Ascending aorta (tissue), 2 donors: Measurements from ENCODE around the gene ANTXR1. TPM values are rescaled to one million over a fixed set of nuclear protein-coding genes. Genes with fewer than 3 reads are reported as not detected.

ENCODE experiments used
- DNase-seq, 2 donors: peaks; one replicate each; pipeline ENCODE4 v3.0.0-alpha.2; 2019; ENCODE audit warnings: low spot score in 2 of 2
- H3K27ac ChIP-seq, 2 donors: fragments of 200-600 bp; sonication (generic); one replicate each; pipeline ENCODE4 v1.5.1; 2016 to 2017; ENCODE audit warnings: mild to moderate bottlenecking in 1 of 2
- H3K27me3 ChIP-seq: fragments of 200-600 bp; sonication (generic); one replicate; pipeline ENCODE4 v1.5.1; 2017
- H3K36me3 ChIP-seq, 2 donors: fragments of 200-600 bp; sonication (generic); one replicate each; pipeline ENCODE4 v1.5.1; 2016
- H3K4me1 ChIP-seq, 2 donors: fragments of 200-600 bp; sonication (generic); one replicate each; pipeline ENCODE4 v1.5.1; 2016 to 2017; ENCODE audit warnings: mild to moderate bottlenecking in 1 of 2
- H3K4me3 ChIP-seq, 2 donors: fragments of 200-600 bp; sonication (generic); one replicate each; pipeline ENCODE4 v1.5.1; 2016 to 2017; ENCODE audit warnings: mild to moderate bottlenecking in 1 of 2
- H3K9me3 ChIP-seq, 2 donors: fragments of 200-600 bp; sonication (generic); one replicate each; pipeline ENCODE4 v1.5.1; 2016
- intact Hi-C: fragments of 100-400 bp; cut with DNase I; formaldehyde crosslinking; loops from one replicate; pipeline ENCODE4 v1.15.1; 2023
- total RNA-seq: library from RNA; depleted of rRNA; stranded (reverse); fragments of >200 nt; gene quantifications from one replicate; pipeline ENCODE4 v1.1.0, GENCODE V29; 2016
- TF ChIP-seq, protein P1 (sequence below), 3 experiments: fragments of 200-600 bp in 2 of 3; fragments of 450-650 bp in 1 of 3; sonication (generic) in 2 of 3; IDR thresholded peaks; one replicate each; pipeline ENCODE4 v1.5.1; 2016 to 2019; ENCODE audit warnings: antibody characterized with exemption in 3 of 3, mild to moderate bottlenecking in 1 of 3, moderate library complexity in 1 of 3

ANTXR1 gene
- total RNA-seq, 1 donor from 2014 or later: 90.3 TPM

- no peak overlapping the region for H3K27ac ChIP-seq
- peaks cover under 1 to 13% of the 10 kb centered on the region in 2 donors for H3K4me1 ChIP-seq
- DNase-seq: no peak
- no peak overlapping the region for H3K4me3 ChIP-seq
- intact Hi-C loops: no loop called here
- H3K36me3 ChIP-seq: peaks cover 16 to 21% of the 10 kb centered on the region in 2 donors
- no peaks in the 10 kb centered on the region for H3K27me3 ChIP-seq
- TF ChIP-seq, protein P1, sequence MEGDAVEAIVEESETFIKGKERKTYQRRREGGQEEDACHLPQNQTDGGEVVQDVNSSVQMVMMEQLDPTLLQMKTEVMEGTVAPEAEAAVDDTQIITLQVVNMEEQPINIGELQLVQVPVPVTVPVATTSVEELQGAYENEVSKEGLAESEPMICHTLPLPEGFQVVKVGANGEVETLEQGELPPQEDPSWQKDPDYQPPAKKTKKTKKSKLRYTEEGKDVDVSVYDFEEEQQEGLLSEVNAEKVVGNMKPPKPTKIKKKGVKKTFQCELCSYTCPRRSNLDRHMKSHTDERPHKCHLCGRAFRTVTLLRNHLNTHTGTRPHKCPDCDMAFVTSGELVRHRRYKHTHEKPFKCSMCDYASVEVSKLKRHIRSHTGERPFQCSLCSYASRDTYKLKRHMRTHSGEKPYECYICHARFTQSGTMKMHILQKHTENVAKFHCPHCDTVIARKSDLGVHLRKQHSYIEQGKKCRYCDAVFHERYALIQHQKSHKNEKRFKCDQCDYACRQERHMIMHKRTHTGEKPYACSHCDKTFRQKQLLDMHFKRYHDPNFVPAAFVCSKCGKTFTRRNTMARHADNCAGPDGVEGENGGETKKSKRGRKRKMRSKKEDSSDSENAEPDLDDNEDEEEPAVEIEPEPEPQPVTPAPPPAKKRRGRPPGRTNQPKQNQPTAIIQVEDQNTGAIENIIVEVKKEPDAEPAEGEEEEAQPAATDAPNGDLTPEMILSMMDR (IDR thresholded peaks at IDR 0.05): no peak
- H3K9me3 ChIP-seq: no peaks in the 10 kb centered on the region
Observed at GRCh38 chr2:69248232-69248631, 235.3 kb downstream of the ANTXR1 start.

- TF ChIP-seq, protein P1 (IDR thresholded peaks at IDR 0.05): no peak
- no peak overlapping the region for H3K27ac ChIP-seq
- intact Hi-C loops: no loop called here
- no peaks in the 10 kb centered on the region for H3K27me3 ChIP-seq
- H3K36me3 ChIP-seq: peaks cover 13 to 14% of the 10 kb centered on the region in 2 donors
- DNase-seq: no peak
- H3K4me3 ChIP-seq: no peak overlapping the region
- no peaks in the 10 kb centered on the region for H3K9me3 ChIP-seq
- peaks cover 4 to 19% of the 10 kb centered on the region in 2 donors for H3K4me1 ChIP-seq
Observed at GRCh38 chr2:69250981-69251380, 238.0 kb downstream of the ANTXR1 start.

DNA sequence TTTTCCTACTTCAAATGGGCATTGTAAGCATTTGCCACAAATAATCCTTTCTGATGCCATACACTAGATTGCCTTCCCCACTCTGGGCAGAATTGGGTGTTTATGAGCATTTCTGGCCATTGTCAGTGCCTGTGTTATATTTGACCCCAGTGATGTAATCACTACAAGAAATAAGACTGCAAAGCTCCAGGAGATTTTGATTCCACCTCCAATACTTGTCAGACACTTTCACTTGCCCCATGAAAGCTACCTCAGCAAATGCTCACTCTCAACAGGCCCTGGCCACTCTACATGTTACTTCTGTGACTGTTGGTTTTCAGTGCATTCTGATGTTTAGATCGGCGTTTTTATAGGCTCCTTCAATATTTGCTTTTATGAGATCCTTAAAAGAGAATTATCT lies 239.0 kb downstream of the ANTXR1 start:
- Histone ChIP-seq H3K4me1 (peaks cover 4 to 19% of the 10 kb centered on the region in 2 donors), H3K9me3 (no peaks in the 10 kb centered on the region), H3K4me3 (no peak overlapping the region), H3K27ac (peak overlapping the region in 1 of 2 donors; percentile 78), H3K36me3 (peaks cover 5 to 8% of the 10 kb centered on the region in 2 donors), H3K27me3 (no peaks in the 10 kb centered on the region)
- TF ChIP-seq, protein P1 (IDR thresholded peaks at IDR 0.05): no peak
- no peak for DNase-seq
- intact Hi-C loops: no loop called here

- DNase-seq: no peak
- Histone ChIP-seq H3K36me3 (no peaks in the 10 kb centered on the region), H3K4me3 (no peak overlapping the region), H3K9me3 (no peaks in the 10 kb centered on the region), H3K4me1 (peaks cover 4 to 19% of the 10 kb centered on the region in 2 donors), H3K27me3 (no peaks in the 10 kb centered on the region), H3K27ac (peak overlapping the region; percentile 44 to 78)
- TF ChIP-seq, protein P1 (IDR thresholded peaks at IDR 0.05): no peak
- intact Hi-C loops: no loop called here
Observed at GRCh38 chr2:69253112-69253511, 240.1 kb downstream of the ANTXR1 start.

- Histone ChIP-seq H3K4me3 (no peak overlapping the region), H3K4me1 (peaks cover 4 to 19% of the 10 kb centered on the region in 2 donors), H3K36me3 (no peaks in the 10 kb centered on the region), H3K27me3 (no peaks in the 10 kb centered on the region), H3K9me3 (no peaks in the 10 kb centered on the region), H3K27ac (peak overlapping the region; percentile 44 to 78)
- TF ChIP-seq, protein P1 (IDR thresholded peaks at IDR 0.05): no peak
- intact Hi-C loops: no loop called here
- DNase-seq: peak in 1 of 2 donors; percentile 89
Observed at GRCh38 chr2:69253611-69254301, 240.8 kb downstream of the ANTXR1 start.
